Activated CD8-positive, alpha-beta memory T cell treated with anti-CD3 and anti-CD28 coated beads, Interleukin-2, amount 50 U/mL, for 1 hour (primary cell): Measurements from ENCODE around the gene PRKRIP1.
"Not testable (repeated sequence)": the region's sequence is repeated elsewhere in the genome, so short reads cannot be mapped to it uniquely, and the experiment has no call there.

Experiments
- DNase-seq: peaks from one replicate; pipeline ENCODE4 v3.0.0-alpha.2; 2020; ENCODE audit errors: extremely low read depth

PRKRIP1 gene

DNA sequence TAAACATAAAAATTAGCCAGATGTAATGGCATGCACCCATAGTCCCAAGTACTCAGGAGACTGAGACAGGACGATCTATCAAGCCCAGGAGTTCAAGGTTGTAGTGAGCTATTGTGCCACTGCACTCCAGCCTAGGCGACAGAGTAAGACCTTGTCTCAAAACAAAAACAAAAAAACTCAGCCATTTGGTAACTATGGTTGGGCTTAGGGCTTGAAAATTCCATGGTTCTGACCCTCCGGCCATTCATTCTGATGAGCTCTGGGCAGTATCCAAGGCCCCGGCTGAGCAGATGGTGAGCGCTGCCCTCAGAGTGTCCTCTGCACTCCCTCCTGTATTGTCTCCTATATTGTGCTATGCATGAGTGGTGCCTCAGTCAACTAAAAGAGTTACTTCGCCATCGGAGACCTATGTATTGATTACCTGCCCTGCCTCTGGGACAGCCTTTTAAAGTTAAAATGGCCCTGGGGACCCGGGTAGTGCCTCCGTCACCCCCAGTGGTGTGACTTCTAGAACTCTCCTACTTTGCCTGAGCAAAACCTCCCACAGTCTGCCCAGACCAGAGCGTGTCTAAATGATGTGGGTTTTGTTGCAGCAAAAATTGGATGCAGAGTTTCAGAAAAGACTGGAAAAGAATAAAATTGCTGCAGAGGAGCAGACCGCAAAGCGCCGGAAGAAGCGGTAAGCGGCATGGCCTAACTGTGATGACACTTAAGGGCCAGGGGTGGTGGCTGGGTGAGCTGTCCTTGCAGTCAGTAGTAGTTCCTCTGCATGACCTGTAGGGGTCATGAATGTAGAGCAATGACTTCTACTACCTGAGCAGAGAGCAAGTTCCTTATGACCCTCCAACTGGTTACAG lies 8.1 kb downstream of the PRKRIP1 start:
- no peak for DNase-seq

GRCh38 chr7:102404862-102405188 lies 8.7 kb downstream of the PRKRIP1 start:
- DNase-seq, result not testable (repeated sequence)

DNA sequence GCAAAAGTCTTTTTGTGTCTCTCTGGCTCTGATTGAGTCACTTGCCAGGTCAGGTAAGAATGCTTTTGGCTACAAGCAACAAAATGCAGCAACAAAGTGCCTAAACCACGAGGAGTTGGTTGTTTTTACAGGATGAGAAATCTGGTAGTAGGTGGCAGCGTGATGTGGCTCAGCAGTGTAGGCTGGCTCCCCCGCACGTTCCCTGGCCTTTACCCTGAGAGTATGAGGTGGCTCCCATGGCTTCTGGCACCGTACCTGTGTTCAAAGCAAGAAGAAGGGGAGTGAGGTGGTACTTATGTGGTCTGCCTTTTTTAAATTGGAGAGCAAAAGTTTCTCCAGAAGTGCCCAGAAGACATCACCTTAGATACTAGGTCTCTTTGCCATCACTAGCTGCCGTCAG lies 11.7 kb downstream of the PRKRIP1 start:
- DNase-seq, result no peak

- not testable (repeated sequence) for DNase-seq
Observed at GRCh38 chr7:102408530-102408929, 12.4 kb downstream of the PRKRIP1 start.

- no peak for DNase-seq
Observed at GRCh38 chr7:102409340-102409739, 13.2 kb downstream of the PRKRIP1 start.

GRCh38 chr7:102410123-102410522 lies 14.0 kb downstream of the PRKRIP1 start:
- no peak for DNase-seq

DNA sequence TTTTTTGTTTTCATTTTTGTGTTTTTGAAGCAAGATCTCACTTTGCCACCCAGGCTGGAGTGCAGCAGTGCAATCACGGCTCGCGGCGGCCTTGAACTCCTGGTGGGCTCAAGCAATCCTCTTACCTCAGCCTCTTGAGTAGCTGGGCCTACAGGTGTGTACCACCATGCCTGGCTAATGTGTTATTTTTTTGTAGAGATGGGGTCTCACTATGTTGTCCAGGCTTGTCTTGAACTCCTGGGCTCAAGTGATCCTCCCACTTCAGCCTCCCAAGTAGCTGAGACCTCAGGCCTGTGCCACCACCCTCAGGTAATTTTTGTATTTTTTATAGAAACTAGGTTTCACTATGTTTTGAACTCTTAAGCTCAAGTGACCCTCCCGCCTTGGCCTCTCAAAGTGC lies 14.8 kb downstream of the PRKRIP1 start:
- DNase-seq, result no peak

GRCh38 chr7:102412548-102412947 lies 16.4 kb downstream of the PRKRIP1 start:
- no peak for DNase-seq

DNA sequence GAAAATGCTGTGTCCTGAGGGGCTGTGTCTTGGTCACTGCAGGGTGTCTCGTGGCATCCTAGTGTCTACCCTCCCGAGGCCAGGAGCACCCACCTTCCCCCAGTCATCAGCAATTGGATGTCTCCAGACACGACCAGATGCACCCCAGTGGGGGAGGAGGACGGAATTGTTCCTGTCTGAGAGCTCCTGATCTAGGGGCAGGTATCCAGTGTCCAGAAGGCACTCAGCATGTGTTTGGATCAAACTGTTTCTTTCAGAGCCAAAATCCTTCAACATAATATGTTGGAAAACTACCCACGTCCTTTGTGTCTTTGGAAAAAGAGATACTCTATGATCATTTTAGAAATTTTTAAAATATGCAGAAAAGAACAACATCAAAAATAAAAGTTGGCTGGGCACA lies 16.9 kb downstream of the PRKRIP1 start:
- no peak for DNase-seq

GRCh38 chr7:102413611-102414010 lies 17.4 kb downstream of the PRKRIP1 start:
- DNase-seq, result no peak

GRCh38 chr7:102415685-102416225 lies 19.6 kb downstream of the PRKRIP1 start:
- no peak for DNase-seq

DNA sequence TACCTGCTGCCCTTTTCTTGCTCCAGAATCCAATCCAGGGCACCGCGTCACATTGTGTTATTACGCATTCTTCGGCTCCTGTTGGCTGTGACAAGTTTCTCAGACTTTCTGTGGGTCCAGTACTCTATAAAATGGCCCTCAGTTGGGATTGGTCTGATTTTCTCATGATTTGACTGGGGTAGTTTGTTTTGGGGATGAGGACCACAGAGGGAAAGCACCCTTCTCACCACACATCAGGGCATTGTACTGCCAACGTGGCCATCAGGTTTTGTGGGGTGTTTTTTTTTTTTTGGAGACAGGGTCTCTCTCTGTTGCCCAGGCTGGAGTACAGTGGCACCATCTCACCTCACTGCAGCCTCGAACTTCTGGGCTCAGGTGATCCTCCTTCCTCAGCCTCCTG lies 20.2 kb downstream of the PRKRIP1 start:
- DNase-seq, result no peak

DNA sequence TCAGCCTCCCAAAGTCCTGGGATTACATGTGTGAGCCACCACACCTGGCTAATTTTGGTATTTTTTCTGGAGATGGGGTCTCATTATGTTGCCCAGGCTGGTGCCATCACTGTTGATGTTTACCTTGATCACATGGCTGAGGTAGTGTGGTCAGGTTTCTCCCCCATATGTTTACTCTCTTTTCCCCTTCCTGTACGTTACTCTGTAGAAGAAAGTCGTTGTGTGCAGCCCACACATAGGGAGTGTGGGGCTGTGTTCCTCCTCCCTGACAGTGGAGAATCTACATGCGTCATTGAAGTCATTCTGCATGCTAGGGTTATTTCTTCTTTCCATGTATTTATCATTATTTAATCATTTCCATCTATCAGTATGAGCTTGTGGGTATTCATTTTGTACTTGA lies 20.9 kb downstream of the PRKRIP1 start:
- DNase-seq, result no peak

GRCh38 chr7:102418592-102418991 lies 22.4 kb downstream of the PRKRIP1 start:
- DNase-seq, result no peak

- no peak for DNase-seq
Observed at GRCh38 chr7:102421706-102422240, 25.6 kb downstream of the PRKRIP1 start.

DNA sequence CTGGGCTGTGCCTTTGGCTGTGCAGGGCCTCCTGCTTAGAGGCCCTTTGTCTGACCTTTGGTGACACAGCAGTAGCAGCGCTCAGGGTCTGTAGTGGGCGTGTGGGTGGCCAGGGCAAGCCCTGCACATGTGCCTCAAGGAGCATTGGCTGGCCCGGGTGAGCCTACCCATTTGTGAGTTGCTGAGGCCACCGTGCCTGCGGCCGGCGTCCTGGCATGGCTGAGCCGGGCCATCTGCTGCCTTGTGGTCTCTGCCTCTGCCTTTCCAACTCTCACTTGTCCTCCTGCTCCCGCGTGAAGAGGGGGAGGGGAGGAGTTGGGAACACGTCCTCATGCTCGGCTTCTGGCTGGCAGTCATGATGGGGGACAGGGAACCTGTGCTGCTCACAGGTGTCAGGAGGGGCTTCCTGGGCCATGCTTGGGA lies 28.0 kb downstream of the PRKRIP1 start:
- DNase-seq, result no peak

GRCh38 chr7:102424787-102425218 lies 28.6 kb downstream of the PRKRIP1 start:
- no peak for DNase-seq

DNA sequence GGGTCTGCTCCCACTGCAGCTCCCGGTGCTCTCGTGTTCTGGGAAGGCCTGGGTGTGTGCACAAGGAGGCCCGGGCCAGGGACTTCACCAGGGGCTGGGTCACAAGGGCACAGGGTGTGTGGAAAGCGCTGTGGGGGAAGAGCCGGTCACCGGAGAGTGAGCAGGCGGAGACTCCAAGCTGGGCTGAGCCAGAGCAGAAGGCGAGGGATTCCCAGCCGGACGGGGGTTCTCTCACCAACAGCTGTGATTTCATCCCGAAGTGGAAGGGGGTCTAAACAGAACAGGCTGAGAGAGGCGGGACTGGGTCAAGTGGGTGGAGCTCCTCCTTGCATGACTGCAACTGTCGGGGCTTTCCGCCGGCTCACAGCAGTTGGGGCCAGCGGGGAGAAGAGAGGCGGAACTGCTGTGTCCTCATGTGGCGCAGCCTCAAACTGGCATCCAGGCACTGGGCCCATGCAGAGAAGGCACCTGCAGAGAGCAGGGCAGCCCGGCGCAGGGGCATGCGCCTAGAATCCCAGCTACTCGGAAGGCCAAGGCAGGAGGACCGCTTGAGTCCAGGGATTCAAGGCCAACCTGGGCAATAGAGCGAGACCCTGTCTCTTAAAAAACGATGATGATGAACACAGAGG lies 29.6 kb downstream of the PRKRIP1 start:
- peak; percentile 69 for DNase-seq

DNA sequence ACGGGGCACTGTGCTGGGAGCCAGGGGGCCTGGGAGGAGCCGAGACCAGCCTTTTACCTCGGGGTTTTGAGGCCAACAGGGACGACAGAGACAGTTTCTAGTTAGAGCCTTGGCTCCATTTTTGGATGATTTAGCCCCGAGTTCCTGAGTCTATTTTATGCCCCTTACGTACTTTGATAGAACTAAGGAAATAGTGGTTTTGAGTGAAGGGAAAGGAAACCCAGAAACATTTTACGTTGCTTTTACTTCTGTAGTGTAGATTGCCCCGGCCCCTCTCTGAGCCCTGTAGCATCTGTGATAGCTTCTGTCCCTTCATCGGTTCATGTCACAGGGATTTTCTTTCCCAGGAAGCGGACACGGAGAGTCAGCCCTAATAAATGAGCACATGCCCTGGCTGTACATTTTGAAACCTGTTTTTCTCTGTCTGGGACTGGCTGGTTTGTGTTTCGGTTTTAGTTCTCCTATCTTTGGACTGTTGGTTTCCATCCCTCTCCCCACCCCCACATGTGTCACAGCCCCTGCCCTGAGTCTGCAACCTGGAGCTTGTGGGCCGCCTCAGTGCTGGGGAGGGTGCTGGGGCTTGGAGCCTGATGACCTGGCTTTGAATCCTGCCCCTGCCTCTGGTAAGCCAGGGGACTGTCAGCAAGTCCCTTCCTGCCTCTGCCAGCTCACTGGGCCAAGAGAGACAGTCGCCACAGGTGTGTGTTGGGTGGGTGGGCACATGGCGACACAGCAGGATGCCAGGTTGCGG lies 30.3 kb downstream of the PRKRIP1 start:
- no peak for DNase-seq

DNA sequence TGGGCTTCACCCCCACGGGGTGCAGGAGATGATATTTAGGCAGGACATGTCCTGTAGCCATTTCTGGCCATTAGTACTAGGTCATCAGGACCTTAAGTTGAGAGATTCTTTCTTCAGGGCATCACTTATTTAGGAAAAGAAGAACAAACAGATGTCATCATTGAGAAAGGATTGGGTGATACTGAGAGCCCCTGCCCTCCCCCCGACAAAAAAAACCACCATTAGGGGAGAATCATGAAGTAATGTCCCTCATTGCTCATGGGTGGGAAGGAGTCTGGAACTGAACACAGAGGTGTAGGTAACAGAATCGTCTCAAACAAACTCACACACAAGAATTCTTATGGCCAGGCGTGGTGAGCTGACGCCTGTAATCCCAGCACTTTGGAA lies 30.8 kb downstream of the PRKRIP1 start:
- DNase-seq, result no peak

- DNase-seq, result no peak
Observed at GRCh38 chr7:102429141-102429899, 33.2 kb downstream of the PRKRIP1 start.
